ENCODE results near the gene MYO19.

GRCh38 chr17:36498155-36498554 is 36.5 kb downstream of the MYO19 start:
- TF ChIP-seq TAF1 (IDR thresholded peaks at IDR 0.05; ENCODE audit: borderline replicate concordance, insufficient read depth, low read length) (no peak), POLR2AphosphoS5 (IDR thresholded peaks at IDR 0.05; ENCODE audit: low read depth, low read length) (no peak)

All from PFSK-1 (cell line).